Astrocyte (in vitro differentiated cells and primary cell): ENCODE results near the gene SDK1. TPM values are rescaled to one million over a fixed set of nuclear protein-coding genes. Genes with fewer than 3 reads are reported as not detected.

Source experiments
- DNase-seq: peaks from one replicate; pipeline ENCODE4 v3.0.0-alpha.2; 2010; ENCODE audit warnings: low read depth
- FAIRE-seq: peaks from 2 replicates; lab custom pipeline; 2011; peaks lifted over from hg19 to GRCh38; lab: Jason Lieb, UNC
- H2AFZ ChIP-seq: 2 replicates; pipeline ENCODE4 v1.6.0; 2012; ENCODE audit warnings: low read depth, low read length, inconsistent platforms
- H3K27ac ChIP-seq: 2 replicates; pipeline ENCODE4 v1.5.1; 2011; ENCODE audit warnings: low read depth, low read length, inconsistent platforms
- H3K27me3 ChIP-seq: 2 replicates; pipeline ENCODE4 v1.6.0; 2011; ENCODE audit warnings: low read length, inconsistent platforms; ENCODE audit not compliant: insufficient read depth
- H3K36me3 ChIP-seq: 2 replicates; pipeline ENCODE4 v1.5.1; 2011; ENCODE audit warnings: low read length, inconsistent platforms; ENCODE audit not compliant: insufficient read depth
- H3K4me1 ChIP-seq: 2 replicates; pipeline ENCODE4 v1.5.1; 2011; ENCODE audit warnings: low read length, inconsistent platforms; ENCODE audit not compliant: insufficient read depth
- H3K4me2 ChIP-seq: 2 replicates; pipeline ENCODE4 v1.6.0; 2012; ENCODE audit warnings: low read length, inconsistent platforms
- H3K4me3 ChIP-seq: 2 replicates; pipeline ENCODE4 v1.5.1; 2011; ENCODE audit warnings: low read depth, mild to moderate bottlenecking, low read length, inconsistent platforms; ENCODE audit not compliant: insufficient read depth
- H3K79me2 ChIP-seq: 2 replicates; pipeline ENCODE4 v1.6.0; 2012; ENCODE audit warnings: mild to moderate bottlenecking, low read length, inconsistent platforms; ENCODE audit not compliant: insufficient read depth
- H3K9ac ChIP-seq: 2 replicates; pipeline ENCODE4 v1.6.0; 2012; ENCODE audit warnings: mild to moderate bottlenecking, low read length, inconsistent platforms
- H3K9me3 ChIP-seq: 2 replicates; pipeline ENCODE4 v1.5.1; 2012; ENCODE audit warnings: low read depth, mild to moderate bottlenecking, low read length, inconsistent platforms; ENCODE audit not compliant: insufficient read depth
- H4K20me1 ChIP-seq: 2 replicates; pipeline ENCODE4 v1.6.0; 2012; ENCODE audit warnings: low read length, inconsistent platforms; ENCODE audit not compliant: insufficient read depth
- H3K27ac Mint-ChIP-seq: one replicate; pipeline ENCODE4 v1.8.0; 2021; ENCODE audit warnings: mild to moderate bottlenecking, mixed read lengths; ENCODE audit not compliant: unreplicated experiment
- H3K27me3 Mint-ChIP-seq: one replicate; pipeline ENCODE4 v1.8.0; 2021; ENCODE audit warnings: low read depth, mixed read lengths; ENCODE audit not compliant: unreplicated experiment
- H3K36me3 Mint-ChIP-seq: one replicate; pipeline ENCODE4 v1.8.0; 2021; ENCODE audit warnings: low read depth, mixed read lengths; ENCODE audit not compliant: unreplicated experiment
- H3K4me1 Mint-ChIP-seq: one replicate; pipeline ENCODE4 v1.8.0; 2021; ENCODE audit warnings: low read depth, mixed read lengths; ENCODE audit not compliant: unreplicated experiment
- H3K4me3 Mint-ChIP-seq: one replicate; pipeline ENCODE4 v1.8.0; 2021; ENCODE audit warnings: mild to moderate bottlenecking, moderate library complexity, mixed read lengths; ENCODE audit not compliant: unreplicated experiment
- H3K9me3 Mint-ChIP-seq: one replicate; pipeline ENCODE4 v1.8.0; 2021; ENCODE audit warnings: mild to moderate bottlenecking, mixed read lengths; ENCODE audit not compliant: unreplicated experiment
- CTCF ChIP-seq: IDR thresholded peaks from 2 replicates; pipeline ENCODE4 v1.5.1; 2011; ENCODE audit warnings: low read depth, mild to moderate bottlenecking, inconsistent platforms, low read length, moderate library complexity; ENCODE audit not compliant: insufficient read depth
- EZH2 ChIP-seq: IDR thresholded peaks from 2 replicates; pipeline ENCODE4 v1.6.1; 2012; ENCODE audit warnings: mild to moderate bottlenecking, low read length, inconsistent platforms; ENCODE audit not compliant: insufficient read depth
- total RNA-seq: library from RNA; stranded (reverse); gene quantifications from 2 replicates; pipeline ENCODE4 v1.2.1, GENCODE V29; 2021

The SDK1 gene
- total RNA-seq, 1 donor from 2014 or later: 4.2 TPM

- Histone ChIP-seq H3K36me3 (no peaks in the 10 kb centered on the region), H3K4me1 (no peaks in the 10 kb centered on the region), H4K20me1 (no peaks in the 10 kb centered on the region), H3K4me2 (no peak overlapping the region), H2AFZ (no peak overlapping the region), H3K4me3 (no peak overlapping the region), H3K27me3 (no peaks in the 10 kb centered on the region), H3K9ac (no peak overlapping the region), H3K9me3 (peaks cover 2% of the 10 kb centered on the region), H3K27ac (no peak overlapping the region), H3K79me2 (no peaks in the 10 kb centered on the region)
- Mint-ChIP-seq H3K36me3 (peaks cover 2% of the 10 kb centered on the region), H3K4me3 (no peak overlapping the region), H3K27me3 (peaks cover 18% of the 10 kb centered on the region), H3K27ac (no peak overlapping the region), H3K9me3 (peaks cover 5% of the 10 kb centered on the region), H3K4me1 (no peaks in the 10 kb centered on the region)
- no peak for DNase-seq
- no peak for TF ChIP-seq CTCF
- TF ChIP-seq EZH2: no peak
- no peak for FAIRE-seq
Measured at GRCh38 chr7:4178916-4179687, 878.0 kb downstream of the SDK1 start.

GRCh38 chr7:4179688-4180380 lies 878.8 kb downstream of the SDK1 start:
- FAIRE-seq: no peak
- no peaks in the 10 kb centered on the region for H3K27me3 ChIP-seq

More at GRCh38 chr7:4179688-4180380, 878.8 kb downstream of the SDK1 start:
- H3K9ac ChIP-seq: no peak overlapping the region
- Mint-ChIP-seq H3K36me3 (peaks cover 2% of the 10 kb centered on the region), H3K4me1 (no peaks in the 10 kb centered on the region), H3K27me3 (peaks cover 18% of the 10 kb centered on the region), H3K9me3 (peaks cover 5% of the 10 kb centered on the region), H3K4me3 (no peak overlapping the region), H3K27ac (no peak overlapping the region)
- H3K4me2 ChIP-seq: no peak overlapping the region
- peaks cover 2% of the 10 kb centered on the region for H3K9me3 ChIP-seq
- DNase-seq: no peak
- no peak overlapping the region for H3K27ac ChIP-seq
- H3K79me2 ChIP-seq: no peaks in the 10 kb centered on the region
- no peaks in the 10 kb centered on the region for H4K20me1 ChIP-seq
- no peak overlapping the region for H3K4me3 ChIP-seq
- TF ChIP-seq CTCF (no peak), EZH2 (no peak)
- H2AFZ ChIP-seq: no peak overlapping the region
- H3K36me3 ChIP-seq: no peaks in the 10 kb centered on the region
- no peaks in the 10 kb centered on the region for H3K4me1 ChIP-seq
